GM12878 (cell line): ENCODE measurements around the gene CDKL2.

Source experiments
- CBX5 ChIP-seq: sonication (generic); IDR thresholded peaks from 2 replicates; pipeline ENCODE4 v1.6.1; 2016; ENCODE audit warnings: low read depth, moderate library complexity, mild to moderate bottlenecking, inconsistent platforms
- TF ChIP-seq, protein P1 (sequence below): fragments of 450-650 bp; IDR thresholded peaks from 2 replicates; pipeline ENCODE4 v1.6.1; 2016; ENCODE audit warnings: mild to moderate bottlenecking
- TF ChIP-seq, protein P2 (sequence below), 3 experiments: IDR thresholded peaks in 2 of 3; conservative IDR thresholded peaks in 1 of 3; 2 replicates each; pipeline ENCODE4 v1.5.1; 2011; ENCODE audit warnings: low read depth in 3 of 3, low read length in 3 of 3, mild to moderate bottlenecking in 3 of 3, control low read depth in 2 of 3, moderate library complexity in 2 of 3, inconsistent platforms in 1 of 3, mixed read lengths in 1 of 3; ENCODE audit not compliant: control insufficient read depth in 2 of 3, insufficient read depth in 1 of 3; ENCODE audit errors: extremely low read depth in 1 of 3

- no peak for TF ChIP-seq CBX5
- TF ChIP-seq, protein P1, sequence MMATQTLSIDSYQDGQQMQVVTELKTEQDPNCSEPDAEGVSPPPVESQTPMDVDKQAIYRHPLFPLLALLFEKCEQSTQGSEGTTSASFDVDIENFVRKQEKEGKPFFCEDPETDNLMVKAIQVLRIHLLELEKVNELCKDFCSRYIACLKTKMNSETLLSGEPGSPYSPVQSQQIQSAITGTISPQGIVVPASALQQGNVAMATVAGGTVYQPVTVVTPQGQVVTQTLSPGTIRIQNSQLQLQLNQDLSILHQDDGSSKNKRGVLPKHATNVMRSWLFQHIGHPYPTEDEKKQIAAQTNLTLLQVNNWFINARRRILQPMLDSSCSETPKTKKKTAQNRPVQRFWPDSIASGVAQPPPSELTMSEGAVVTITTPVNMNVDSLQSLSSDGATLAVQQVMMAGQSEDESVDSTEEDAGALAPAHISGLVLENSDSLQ = no peak
- TF ChIP-seq, protein P2, sequence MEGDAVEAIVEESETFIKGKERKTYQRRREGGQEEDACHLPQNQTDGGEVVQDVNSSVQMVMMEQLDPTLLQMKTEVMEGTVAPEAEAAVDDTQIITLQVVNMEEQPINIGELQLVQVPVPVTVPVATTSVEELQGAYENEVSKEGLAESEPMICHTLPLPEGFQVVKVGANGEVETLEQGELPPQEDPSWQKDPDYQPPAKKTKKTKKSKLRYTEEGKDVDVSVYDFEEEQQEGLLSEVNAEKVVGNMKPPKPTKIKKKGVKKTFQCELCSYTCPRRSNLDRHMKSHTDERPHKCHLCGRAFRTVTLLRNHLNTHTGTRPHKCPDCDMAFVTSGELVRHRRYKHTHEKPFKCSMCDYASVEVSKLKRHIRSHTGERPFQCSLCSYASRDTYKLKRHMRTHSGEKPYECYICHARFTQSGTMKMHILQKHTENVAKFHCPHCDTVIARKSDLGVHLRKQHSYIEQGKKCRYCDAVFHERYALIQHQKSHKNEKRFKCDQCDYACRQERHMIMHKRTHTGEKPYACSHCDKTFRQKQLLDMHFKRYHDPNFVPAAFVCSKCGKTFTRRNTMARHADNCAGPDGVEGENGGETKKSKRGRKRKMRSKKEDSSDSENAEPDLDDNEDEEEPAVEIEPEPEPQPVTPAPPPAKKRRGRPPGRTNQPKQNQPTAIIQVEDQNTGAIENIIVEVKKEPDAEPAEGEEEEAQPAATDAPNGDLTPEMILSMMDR (IDR thresholded peaks at IDR 0.05 in 2 of 3, conservative IDR thresholded peaks at IDR 0.05 in 1 of 3; ENCODE audit: control insufficient read depth in 2 of 3, extremely low read depth in 1 of 3, insufficient read depth in 1 of 3, low read depth in 3 of 3, low read length in 3 of 3) = no peak
Measured at GRCh38 chr4:75584067-75584466, 46.3 kb downstream of the CDKL2 start.
